ENCODE measurements around the gene CETN1. TPM values are rescaled to one million over a fixed set of nuclear protein-coding genes. Genes with fewer than 3 reads are reported as not detected.

Gene CETN1
- not detected for polyA plus RNA-seq (2012; ENCODE audit: missing spikeins)

- DNase-seq (ENCODE audit: insufficient read length) (no peak), FAIRE-seq (no peak)
- TF ChIP-seq POLR2AphosphoS5 (IDR thresholded peaks at IDR 0.05; ENCODE audit: low read depth, low read length): no peak
These were observed at the start of gene CETN1 for GRCh38 chr18:580154-580553. Gene CETN1, plus strand, starts transcription at chr18:580380. Its CDS starts 29 bp downstream, at chr18:580409.

GRCh38 chr18:532018-532417 is 48.2 kb upstream of the CETN1 start:
- TF ChIP-seq POLR2A (IDR thresholded peaks at IDR 0.05; ENCODE audit: low read depth, low read length) (no peak), POLR2AphosphoS5 (IDR thresholded peaks at IDR 0.05; ENCODE audit: low read depth, low read length) (no peak), TAF1 (IDR thresholded peaks at IDR 0.05; ENCODE audit: borderline replicate concordance, low read depth, low read length) (no peak)
- DNase-seq (ENCODE audit: insufficient read length) (no peak), FAIRE-seq (no peak)

- FAIRE-seq (no peak), DNase-seq (ENCODE audit: insufficient read length) (no peak)
- TF ChIP-seq POLR2A (IDR thresholded peaks at IDR 0.05; ENCODE audit: low read depth, low read length): no peak
- TF ChIP-seq POLR2AphosphoS5 (IDR thresholded peaks at IDR 0.05; ENCODE audit: low read depth, low read length): no peak
- TF ChIP-seq TAF1 (IDR thresholded peaks at IDR 0.05; ENCODE audit: borderline replicate concordance, low read depth, low read length): no peak
These were observed 47.5 kb upstream of the CETN1 start for GRCh38 chr18:532632-533031.

- no peak for DNase-seq (ENCODE audit: insufficient read length)
- TF ChIP-seq POLR2A (IDR thresholded peaks at IDR 0.05; ENCODE audit: low read depth, low read length) (no peak), POLR2AphosphoS5 (IDR thresholded peaks at IDR 0.05; ENCODE audit: low read depth, low read length) (no peak), TAF1 (IDR thresholded peaks at IDR 0.05; ENCODE audit: borderline replicate concordance, low read depth, low read length) (no peak)
- FAIRE-seq: no peak
These were observed 46.1 kb upstream of the CETN1 start for GRCh38 chr18:533995-534601.

- FAIRE-seq: no peak
- DNase-seq (ENCODE audit: insufficient read length): no peak
- TF ChIP-seq TAF1 (IDR thresholded peaks at IDR 0.05; ENCODE audit: borderline replicate concordance, low read depth, low read length) (no peak), POLR2A (IDR thresholded peaks at IDR 0.05; ENCODE audit: low read depth, low read length) (no peak), POLR2AphosphoS5 (IDR thresholded peaks at IDR 0.05; ENCODE audit: low read depth, low read length) (no peak)
These were observed 36.6 kb upstream of the CETN1 start for GRCh38 chr18:543447-544078.

GRCh38 chr18:549967-550366 is 30.2 kb upstream of the CETN1 start:
- no peak for DNase-seq (ENCODE audit: insufficient read length)
- TF ChIP-seq TAF1 (IDR thresholded peaks at IDR 0.05; ENCODE audit: borderline replicate concordance, low read depth, low read length): no peak
- no peak for FAIRE-seq

GRCh38 chr18:551404-552061 is 28.6 kb upstream of the CETN1 start:
- TF ChIP-seq POLR2AphosphoS5 (IDR thresholded peaks at IDR 0.05; ENCODE audit: low read depth, low read length): no peak
- TF ChIP-seq POLR2A (IDR thresholded peaks at IDR 0.05; ENCODE audit: low read depth, low read length): no peak
- no peak for TF ChIP-seq TAF1 (IDR thresholded peaks at IDR 0.05; ENCODE audit: borderline replicate concordance, low read depth, low read length)
- DNase-seq (ENCODE audit: insufficient read length) (no peak), FAIRE-seq (no peak)

- no peak for TF ChIP-seq TAF1 (IDR thresholded peaks at IDR 0.05; ENCODE audit: borderline replicate concordance, low read depth, low read length)
- TF ChIP-seq POLR2AphosphoS5 (IDR thresholded peaks at IDR 0.05; ENCODE audit: low read depth, low read length): no peak
- TF ChIP-seq POLR2A (IDR thresholded peaks at IDR 0.05; ENCODE audit: low read depth, low read length): no peak
- DNase-seq (ENCODE audit: insufficient read length) (no peak), FAIRE-seq (no peak)
These were observed 24.3 kb upstream of the CETN1 start for GRCh38 chr18:555705-556457.

GRCh38 chr18:564708-565561 is 15.2 kb upstream of the CETN1 start:
- no peak for FAIRE-seq
- TF ChIP-seq TAF1 (IDR thresholded peaks at IDR 0.05; ENCODE audit: borderline replicate concordance, low read depth, low read length) (no peak), POLR2A (IDR thresholded peaks at IDR 0.05; ENCODE audit: low read depth, low read length) (no peak), POLR2AphosphoS5 (IDR thresholded peaks at IDR 0.05; ENCODE audit: low read depth, low read length) (no peak)
- no peak for DNase-seq (ENCODE audit: insufficient read length)

- DNase-seq (ENCODE audit: insufficient read length) (no peak), FAIRE-seq (no peak)
- no peak for TF ChIP-seq POLR2AphosphoS5 (IDR thresholded peaks at IDR 0.05; ENCODE audit: low read depth, low read length)
- TF ChIP-seq POLR2A (IDR thresholded peaks at IDR 0.05; ENCODE audit: low read depth, low read length): no peak
- no peak for TF ChIP-seq TAF1 (IDR thresholded peaks at IDR 0.05; ENCODE audit: borderline replicate concordance, low read depth, low read length)
These were observed 14.6 kb upstream of the CETN1 start for GRCh38 chr18:565562-566061.

- no peak for DNase-seq (ENCODE audit: insufficient read length)
- FAIRE-seq: no peak
- TF ChIP-seq POLR2A (IDR thresholded peaks at IDR 0.05; ENCODE audit: low read depth, low read length) (no peak), TAF1 (IDR thresholded peaks at IDR 0.05; ENCODE audit: borderline replicate concordance, low read depth, low read length) (no peak), POLR2AphosphoS5 (IDR thresholded peaks at IDR 0.05; ENCODE audit: low read depth, low read length) (no peak)
These were observed 13.1 kb upstream of the CETN1 start for GRCh38 chr18:567122-567521.
